Motor neuron (in vitro differentiated cells): ENCODE data around the gene ZBTB16. TPM values are rescaled to one million over a fixed set of nuclear protein-coding genes. Genes with fewer than 3 reads are reported as not detected.

Experiments
- ATAC-seq, 8 experiments: fragments of 200-7000 bp; cut with Tn5 transposase; replicated peaks in 6 of 8; 2 replicates each; pipeline ENCODE4 v1.8.0; 2021; ENCODE audit warnings: mild to moderate bottlenecking in 8 of 8, moderate library complexity in 8 of 8
- H3K27ac ChIP-seq, 2 donors: fragments of 250-450 bp; sonication (Bioruptor Pico); 2 replicates each; pipeline ENCODE4 v1.9.0; 2021; ENCODE audit warnings: antibody characterized with exemption in 2 of 2, mild to moderate bottlenecking in 2 of 2, moderate library complexity in 1 of 2
- H3K4me1 ChIP-seq, 2 donors: fragments of 250-450 bp; sonication (Bioruptor Pico); replicated peaks in 1 of 2; 2 replicates each; pipeline ENCODE4 v1.6.1; 2021; ENCODE audit warnings: antibody characterized with exemption in 2 of 2, mild to moderate bottlenecking in 2 of 2, moderate library complexity in 1 of 2
- H3K4me3 ChIP-seq, 5 donors: fragments of 250-450 bp; sonication (Bioruptor Pico); 2 replicates each; pipeline ENCODE4 v1.9.0; 2021; ENCODE audit warnings: antibody characterized with exemption in 5 of 5, mild to moderate bottlenecking in 5 of 5, moderate library complexity in 4 of 5
- WGBS, 10 experiments: fragments of 450-650 bp; shearing (Covaris generic); methylation state at CpG; one replicate each; pipeline ENCODE4 v1.0.0; 2022; 5-methylcytosine and 5-hydroxymethylcytosine counted together
- in situ Hi-C, 9 experiments: fragments of 400-800 bp; cut with MboI; loops; one replicate each; pipeline ENCODE4 v1.15.0; 2021; ENCODE audit warnings: low sequenced_read_pairs in 9 of 9, low pct_unique_long_range_greater_than_20kb in 2 of 9; ENCODE audit not compliant: unreplicated experiment in 9 of 9
- total RNA-seq, 8 experiments: library from RNA; unstranded; fragments of 300-600 nt; gene quantifications; 2 replicates each; pipeline versions ENCODE4 v1.2.3 to v1.2.4, GENCODE V29; 2022

ZBTB16 gene
- total RNA-seq, 8 experiments from 2014 or later: 0.07 to 26.6 (median 7.3) TPM; not detected in 1

DNA sequence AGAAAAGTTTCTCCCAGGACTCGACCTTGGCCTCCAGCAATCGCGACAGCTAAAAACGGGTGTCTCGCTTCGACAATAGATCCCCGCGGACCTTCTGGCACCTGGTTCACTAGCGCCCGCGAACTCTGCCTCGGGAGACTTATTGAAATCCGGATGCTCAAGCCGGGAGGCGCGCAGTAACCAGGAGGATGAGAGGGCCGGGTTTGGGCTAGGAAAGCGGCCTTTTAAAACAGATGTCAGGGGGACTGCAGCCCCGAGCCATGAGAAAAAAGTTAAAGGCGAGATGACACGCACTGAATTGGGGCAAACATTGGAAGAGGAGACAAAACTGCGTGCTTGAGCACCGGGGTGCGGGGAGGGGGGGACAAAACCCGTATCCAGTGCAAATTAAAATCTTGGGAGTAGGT lies 637 bp upstream of the ZBTB16 start:
- no peak overlapping the region for H3K27ac ChIP-seq
- in situ Hi-C loops: loop anchor here in 1 of 9 experiments (25.0 kb wide), 1 partner anchor 103 kb away; no protein-coding TSS in a partner anchor
- ATAC-seq: peak in 1 of 8 experiments; percentile 2
- peaks cover 26 to 35% of the 10 kb centered on the region in 2 donors for H3K4me1 ChIP-seq
- H3K4me3 ChIP-seq: peak overlapping the region; percentile 58 to 89 (median 78)
- 0 to 21% (median 3%) methylated on average over 2 to 9 of the region's 25 CpGs; no CpG with 5 or more reads in 5 of the 10 experiments for WGBS, 10 experiments

DNA sequence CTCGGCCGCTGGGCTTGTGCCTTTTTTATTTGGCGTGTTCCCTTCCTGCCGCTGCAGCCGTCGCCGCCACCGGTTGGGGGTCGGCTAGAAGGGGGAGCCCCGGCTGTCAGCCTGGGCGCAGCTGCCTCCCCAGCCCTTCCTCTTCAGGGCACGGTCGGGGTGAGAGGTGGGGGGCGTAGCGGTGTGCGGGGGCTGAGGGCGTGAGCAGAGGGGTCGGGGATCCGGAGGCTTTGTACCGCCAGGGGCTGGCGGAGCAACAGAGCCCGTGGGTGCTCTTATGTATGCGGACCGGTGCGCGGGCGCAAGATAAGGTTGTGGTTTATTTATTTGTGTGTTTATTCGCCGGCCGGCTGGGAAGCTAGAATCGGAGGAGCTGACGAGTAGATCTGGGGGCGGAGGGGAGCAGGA lies 477 bp downstream of the ZBTB16 start:
- Histone ChIP-seq H3K27ac (peak overlapping the region; percentile 71 to 83), H3K4me1 (peaks cover 29 to 41% of the 10 kb centered on the region in 2 donors), H3K4me3 (peak overlapping the region; percentile 58 to 89 (median 78))
- WGBS, 10 experiments: 0% methylated on average over 2 of the region's 33 CpGs; no CpG with 5 or more reads in 9 of the 10 experiments
- in situ Hi-C loops: loop anchor here in 1 of 9 experiments (25.0 kb wide), 1 partner anchor 102 kb away; no protein-coding TSS in a partner anchor
- ATAC-seq: peak in 7 of 8 experiments; percentile 7 to 33 (median 18)

DNA sequence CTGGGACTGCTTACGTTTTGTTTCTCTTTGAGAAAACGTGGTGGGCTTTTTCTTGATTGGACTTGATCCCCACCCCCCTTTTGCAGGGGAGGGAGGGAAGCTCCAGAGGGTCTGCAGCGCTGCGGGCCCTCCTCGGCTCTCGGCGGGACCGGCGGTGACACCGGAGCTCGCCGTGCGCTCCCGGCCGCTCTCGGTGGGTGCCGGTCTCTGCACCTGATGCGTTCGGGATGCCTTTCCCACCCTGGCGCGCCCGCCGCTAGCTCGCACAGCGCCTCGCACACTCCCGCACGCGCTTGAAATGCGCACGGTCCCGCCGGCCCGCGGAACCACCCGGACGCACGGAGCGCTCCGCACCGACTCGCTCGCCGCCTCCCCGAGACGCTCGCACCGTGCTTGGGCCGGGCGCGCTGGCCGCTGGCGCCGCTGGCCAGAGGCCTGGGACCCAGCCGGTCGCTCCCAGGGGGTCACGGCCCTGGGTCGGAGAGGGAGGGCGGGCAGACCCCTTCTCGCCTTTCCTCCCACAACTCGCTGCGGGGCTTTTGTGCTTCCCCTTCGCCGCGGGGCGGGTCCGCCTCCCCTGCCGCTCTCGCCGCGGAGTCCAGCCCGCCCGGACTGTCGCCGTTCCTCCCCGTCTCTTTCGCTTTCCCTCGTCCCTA lies 1.0 kb downstream of the ZBTB16 start:
- peaks cover 32 to 46% of the 10 kb centered on the region in 2 donors for H3K4me1 ChIP-seq
- peak overlapping the region; percentile 58 to 89 (median 78) for H3K4me3 ChIP-seq
- WGBS, 10 experiments: 0% methylated on average over 1 to 14 of the region's 78 CpGs; no CpG with 5 or more reads in 7 of the 10 experiments
- peak overlapping the region; percentile 71 to 83 for H3K27ac ChIP-seq
- in situ Hi-C loops: loop anchor here in 1 of 9 experiments (25.0 kb wide), 1 partner anchor 102 kb away; no protein-coding TSS in a partner anchor
- ATAC-seq: peak; percentile 6 to 80 (median 12)

- 0 to 10% (median 0%) methylated on average over 1 to 8 of the region's 45 CpGs; no CpG with 5 or more reads in 5 of the 10 experiments for WGBS, 10 experiments
- Histone ChIP-seq H3K4me1 (peaks cover 32 to 46% of the 10 kb centered on the region in 2 donors), H3K27ac (peak overlapping the region; percentile 71 to 83), H3K4me3 (peak overlapping the region; percentile 58 to 89 (median 78))
- in situ Hi-C loops: loop anchor here in 1 of 9 experiments (25.0 kb wide), 1 partner anchor 101 kb away; no protein-coding TSS in a partner anchor
- ATAC-seq: peak; percentile 4 to 61 (median 15)
These were observed 1.7 kb downstream of the ZBTB16 start for GRCh38 chr11:114061048-114061680.

DNA sequence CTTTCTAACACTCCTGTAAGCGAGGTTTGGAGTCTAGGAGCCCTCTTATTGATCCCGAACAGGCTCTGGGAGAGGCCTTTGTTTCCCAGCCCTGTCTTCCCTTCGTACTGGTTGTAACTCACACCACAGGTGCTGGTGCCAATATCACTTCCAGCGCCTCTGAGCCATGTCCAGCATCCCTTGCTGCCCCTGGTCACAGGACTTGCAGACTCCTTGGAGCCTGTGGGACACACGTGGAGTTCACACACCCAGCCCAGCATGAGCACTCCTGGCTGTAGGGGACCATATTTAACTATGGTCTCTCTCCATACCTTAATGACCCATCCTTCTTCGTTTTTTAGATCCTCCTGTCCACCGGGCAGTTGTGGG lies 2.2 kb downstream of the ZBTB16 start:
- Histone ChIP-seq H3K27ac (peak overlapping the region; percentile 71 to 83), H3K4me3 (peak overlapping the region; percentile 58 to 89 (median 78))

GRCh38 chr11:114062272-114062671 lies 2.8 kb downstream of the ZBTB16 start:
- Histone ChIP-seq H3K4me1 (peaks cover 30 to 46% of the 10 kb centered on the region in 2 donors), H3K27ac (no peak overlapping the region), H3K4me3 (no peak overlapping the region)
- in situ Hi-C loops: loop anchor here in 1 of 9 experiments (25.0 kb wide), 1 partner anchor 100 kb away; no protein-coding TSS in a partner anchor
- WGBS, 10 experiments: 20 to 100% (median 87%) methylated on average over 1 to 6 of the region's 9 CpGs; no CpG with 5 or more reads in 5 of the 10 experiments
- no peak for ATAC-seq

More for the DNA sequence above, 2.2 kb downstream of the ZBTB16 start:
- H3K4me1 ChIP-seq: peaks cover 32 to 46% of the 10 kb centered on the region in 2 donors
- no peak for ATAC-seq
- WGBS, 10 experiments: 0 to 55% (median 0%) methylated on average over 1 to 4 of the region's 7 CpGs; no CpG with 5 or more reads in 3 of the 10 experiments
- in situ Hi-C loops: loop anchor here in 1 of 9 experiments (25.0 kb wide), 1 partner anchor 101 kb away; no protein-coding TSS in a partner anchor

DNA sequence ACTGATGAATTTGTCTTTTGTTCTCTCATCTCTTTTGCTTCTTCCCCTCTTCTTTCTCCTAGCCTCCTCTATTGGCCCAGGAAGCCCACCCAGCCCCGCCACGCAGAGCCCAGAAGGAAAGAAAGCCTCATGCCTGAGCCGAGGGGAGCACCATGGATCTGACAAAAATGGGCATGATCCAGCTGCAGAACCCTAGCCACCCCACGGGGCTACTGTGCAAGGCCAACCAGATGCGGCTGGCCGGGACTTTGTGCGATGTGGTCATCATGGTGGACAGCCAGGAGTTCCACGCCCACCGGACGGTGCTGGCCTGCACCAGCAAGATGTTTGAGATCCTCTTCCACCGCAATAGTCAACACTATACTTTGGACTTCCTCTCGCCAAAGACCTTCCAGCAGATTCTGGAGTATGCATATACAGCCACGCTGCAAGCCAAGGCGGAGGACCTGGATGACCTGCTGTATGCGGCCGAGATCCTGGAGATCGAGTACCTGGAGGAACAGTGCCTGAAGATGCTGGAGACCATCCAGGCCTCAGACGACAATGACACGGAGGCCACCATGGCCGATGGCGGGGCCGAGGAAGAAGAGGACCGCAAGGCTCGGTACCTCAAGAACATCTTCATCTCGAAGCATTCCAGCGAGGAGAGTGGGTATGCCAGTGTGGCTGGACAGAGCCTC lies 3.8 kb downstream of the ZBTB16 start:
- Histone ChIP-seq H3K4me1 (peaks cover 24 to 35% of the 10 kb centered on the region in 2 donors), H3K4me3 (no peak overlapping the region), H3K27ac (no peak overlapping the region)
- in situ Hi-C loops: loop anchor here in 1 of 9 experiments (25.0 kb wide), 1 partner anchor 99 kb away; no protein-coding TSS in a partner anchor
- WGBS, 10 experiments: 80 to 100% (median 94%) methylated on average over 1 to 13 of the region's 26 CpGs; no CpG with 5 or more reads in 1 of the 10 experiments
- ATAC-seq: no peak

- Histone ChIP-seq H3K27ac (no peak overlapping the region), H3K4me3 (no peak overlapping the region), H3K4me1 (peaks cover 20 to 30% of the 10 kb centered on the region in 2 donors)
- ATAC-seq: no peak
- in situ Hi-C loops: loop anchor here in 1 of 9 experiments (25.0 kb wide), 1 partner anchor 98 kb away; no protein-coding TSS in a partner anchor
- 60 to 90% methylated on average over 1 to 2 of the region's 8 CpGs; no CpG with 5 or more reads in 8 of the 10 experiments for WGBS, 10 experiments
These were observed 4.3 kb downstream of the ZBTB16 start for GRCh38 chr11:114063829-114064201.

- no peak overlapping the region for H3K27ac ChIP-seq
- 0 to 96% (median 52%) methylated on average over 1 to 8 of the region's 14 CpGs; no CpG with 5 or more reads in 6 of the 10 experiments for WGBS, 10 experiments
- H3K4me1 ChIP-seq: peaks cover 20 to 27% of the 10 kb centered on the region in 2 donors
- H3K4me3 ChIP-seq: no peak overlapping the region
- in situ Hi-C loops: loop anchor here in 1 of 9 experiments (25.0 kb wide), 1 partner anchor 98 kb away; no protein-coding TSS in a partner anchor
- no peak for ATAC-seq
These were observed 4.7 kb downstream of the ZBTB16 start for GRCh38 chr11:114064216-114064615.

DNA sequence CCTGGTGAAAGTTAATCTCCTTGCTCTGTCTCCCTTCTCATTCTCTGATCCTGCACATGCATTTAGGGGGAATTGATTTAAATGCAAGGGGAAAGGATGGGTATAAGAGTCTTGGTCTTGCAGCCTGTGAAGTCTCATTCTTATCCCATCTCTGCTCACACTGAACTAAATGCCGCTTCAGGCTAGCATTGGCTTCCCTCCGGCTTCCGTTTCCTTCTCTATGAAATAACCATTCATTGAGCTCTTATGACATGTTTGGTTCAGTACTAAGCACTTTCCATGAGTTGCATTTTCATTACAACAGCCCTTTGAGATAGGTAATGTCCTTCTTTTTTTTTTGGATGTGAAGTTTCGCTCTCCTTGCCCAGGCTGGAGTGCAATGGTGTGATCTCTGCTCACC lies 5.6 kb downstream of the ZBTB16 start:
- in situ Hi-C loops: loop anchor here in 1 of 9 experiments (25.0 kb wide), 1 partner anchor 97 kb away; no protein-coding TSS in a partner anchor
- no peak overlapping the region for H3K4me3 ChIP-seq
- WGBS, 10 experiments: 79 to 100% (median 93%) methylated on average over 3 to 4 of the region's 4 CpGs; no CpG with 5 or more reads in 3 of the 10 experiments
- ATAC-seq: no peak
- H3K27ac ChIP-seq: no peak overlapping the region
- peaks cover 20 to 27% of the 10 kb centered on the region in 2 donors for H3K4me1 ChIP-seq

DNA sequence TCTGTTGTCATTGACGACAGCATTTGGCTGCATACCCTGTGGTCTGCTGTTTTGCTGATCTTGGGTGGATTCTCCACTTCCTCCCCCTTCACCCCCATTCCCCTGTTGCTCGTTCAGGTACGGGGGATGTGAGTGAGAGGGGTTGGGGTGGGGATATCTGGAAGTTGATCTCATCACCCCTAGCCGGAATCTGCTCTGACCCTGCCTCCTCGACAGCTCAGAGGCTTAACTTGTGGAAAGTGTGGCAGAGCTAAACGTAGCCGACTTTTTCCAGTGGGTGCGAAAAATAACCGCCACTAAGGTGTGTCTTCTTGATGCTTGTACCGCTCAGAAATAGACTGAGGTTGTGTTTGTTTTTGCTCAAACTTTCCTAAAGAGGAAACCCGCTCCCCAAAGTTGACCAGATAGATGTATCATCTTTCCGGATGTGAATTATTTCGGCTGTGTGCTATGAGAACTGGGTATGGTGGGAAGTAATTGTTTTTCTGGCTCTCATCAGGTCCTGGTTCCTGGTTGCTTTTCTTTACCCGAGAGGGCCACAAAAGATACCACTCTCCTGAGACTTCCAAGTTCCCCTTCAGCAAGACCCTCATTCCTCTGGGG lies 6.6 kb downstream of the ZBTB16 start:
- H3K4me3 ChIP-seq: no peak overlapping the region
- ATAC-seq: no peak
- peaks cover 20 to 27% of the 10 kb centered on the region in 2 donors for H3K4me1 ChIP-seq
- in situ Hi-C loops: loop anchor here in 1 of 9 experiments (25.0 kb wide), 1 partner anchor 96 kb away; no protein-coding TSS in a partner anchor
- H3K27ac ChIP-seq: no peak overlapping the region
- 30 to 97% (median 91%) methylated on average over 1 to 10 of the region's 14 CpGs; no CpG with 5 or more reads in 2 of the 10 experiments for WGBS, 10 experiments

DNA sequence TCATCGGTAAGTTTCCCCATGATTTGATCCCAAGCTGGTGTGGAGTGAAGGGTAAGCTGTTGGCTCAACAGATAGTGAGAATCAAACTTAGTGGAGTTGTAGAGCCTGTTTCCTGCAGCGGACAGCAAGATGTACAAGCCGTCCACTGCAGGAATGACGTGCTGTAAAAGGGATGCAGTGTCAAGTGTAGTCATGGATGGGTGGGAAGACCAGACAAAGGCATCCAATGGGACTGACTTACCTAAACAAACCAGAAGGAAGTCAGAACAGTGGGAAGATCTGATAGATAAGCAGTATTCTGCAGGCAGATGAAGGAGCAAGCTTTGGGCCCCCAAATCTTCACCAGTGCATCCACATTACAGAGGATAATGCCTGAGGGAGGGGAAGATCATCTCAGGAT lies 8.8 kb downstream of the ZBTB16 start:
- Histone ChIP-seq H3K4me1 (peaks cover 12 to 21% of the 10 kb centered on the region in 2 donors), H3K27ac (no peak overlapping the region), H3K4me3 (no peak overlapping the region)
- in situ Hi-C loops: loop anchor here in 1 of 9 experiments (25.0 kb wide), 1 partner anchor 94 kb away; no protein-coding TSS in a partner anchor
- WGBS, 10 experiments: 57 to 100% (median 84%) methylated on average over 1 to 4 of the region's 4 CpGs
- no peak for ATAC-seq
